ENCODE results near the gene RPLP2.

RPLP2 gene

DNA sequence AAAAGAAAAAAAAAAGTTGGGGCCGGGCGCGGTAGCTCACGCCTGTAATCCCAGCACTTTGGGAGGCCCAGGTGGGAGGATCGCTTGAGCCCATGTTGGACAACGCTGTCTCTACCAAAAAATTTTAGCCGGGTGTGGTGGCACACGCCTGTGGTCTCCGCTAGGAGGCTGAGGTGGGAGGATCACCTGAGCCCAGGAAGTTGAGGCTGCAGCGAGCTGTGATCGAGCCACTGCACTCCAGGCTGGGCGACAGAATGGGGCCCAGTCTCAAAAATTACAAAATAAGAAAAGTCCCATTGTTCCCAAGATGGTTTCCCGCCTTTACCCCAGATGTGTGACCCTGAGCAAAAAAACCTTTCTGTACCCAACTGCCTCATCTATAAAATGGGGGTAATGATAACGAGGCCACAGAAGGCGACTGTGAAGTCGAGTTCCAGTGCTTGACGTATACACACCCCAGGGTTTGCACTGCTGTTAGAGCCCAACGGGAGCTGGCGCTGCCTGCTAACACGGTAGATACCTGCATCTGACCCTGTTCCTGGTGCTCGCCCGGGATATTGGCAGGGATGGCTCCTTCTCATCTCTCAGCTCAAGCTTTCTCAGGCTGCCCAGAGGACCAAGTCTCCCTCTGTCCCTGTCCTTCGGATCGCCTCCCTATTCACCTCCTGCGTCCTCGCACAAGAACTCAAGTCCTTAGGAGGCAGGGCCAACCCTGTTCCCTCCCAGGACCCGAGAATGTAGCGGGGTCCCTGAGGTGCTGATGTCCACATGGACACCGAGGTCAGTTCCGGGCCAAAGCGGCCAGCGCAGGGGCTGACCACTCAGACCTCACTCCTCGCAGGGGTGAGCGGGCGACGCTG, 1.1 kb upstream of the RPLP2 start:
- DNase-seq, result peak; percentile 81

DNA sequence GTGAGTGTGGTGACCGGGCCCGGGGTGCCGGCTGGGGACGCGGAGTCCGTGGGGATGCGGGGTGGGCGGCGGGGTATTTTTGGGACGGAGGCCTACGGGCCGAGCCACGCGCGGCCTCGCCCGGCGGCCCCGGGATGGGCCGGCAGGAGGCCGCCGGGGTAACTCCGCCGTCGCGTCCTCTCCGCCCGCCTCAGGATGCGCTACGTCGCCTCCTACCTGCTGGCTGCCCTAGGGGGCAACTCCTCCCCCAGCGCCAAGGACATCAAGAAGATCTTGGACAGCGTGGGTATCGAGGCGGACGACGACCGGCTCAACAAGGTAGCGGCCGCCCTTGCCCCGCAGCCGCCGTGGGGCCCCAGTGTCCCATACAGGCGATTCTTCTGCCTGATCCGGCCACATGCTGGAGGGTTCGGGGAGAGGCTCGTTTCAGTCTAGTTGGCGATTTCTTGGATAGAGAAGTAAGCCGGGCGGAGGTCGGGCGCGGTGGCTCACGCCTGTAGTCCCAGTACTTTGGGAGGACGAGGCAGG, 337 bp downstream of the RPLP2 start:
- no peak for DNase-seq

DNA sequence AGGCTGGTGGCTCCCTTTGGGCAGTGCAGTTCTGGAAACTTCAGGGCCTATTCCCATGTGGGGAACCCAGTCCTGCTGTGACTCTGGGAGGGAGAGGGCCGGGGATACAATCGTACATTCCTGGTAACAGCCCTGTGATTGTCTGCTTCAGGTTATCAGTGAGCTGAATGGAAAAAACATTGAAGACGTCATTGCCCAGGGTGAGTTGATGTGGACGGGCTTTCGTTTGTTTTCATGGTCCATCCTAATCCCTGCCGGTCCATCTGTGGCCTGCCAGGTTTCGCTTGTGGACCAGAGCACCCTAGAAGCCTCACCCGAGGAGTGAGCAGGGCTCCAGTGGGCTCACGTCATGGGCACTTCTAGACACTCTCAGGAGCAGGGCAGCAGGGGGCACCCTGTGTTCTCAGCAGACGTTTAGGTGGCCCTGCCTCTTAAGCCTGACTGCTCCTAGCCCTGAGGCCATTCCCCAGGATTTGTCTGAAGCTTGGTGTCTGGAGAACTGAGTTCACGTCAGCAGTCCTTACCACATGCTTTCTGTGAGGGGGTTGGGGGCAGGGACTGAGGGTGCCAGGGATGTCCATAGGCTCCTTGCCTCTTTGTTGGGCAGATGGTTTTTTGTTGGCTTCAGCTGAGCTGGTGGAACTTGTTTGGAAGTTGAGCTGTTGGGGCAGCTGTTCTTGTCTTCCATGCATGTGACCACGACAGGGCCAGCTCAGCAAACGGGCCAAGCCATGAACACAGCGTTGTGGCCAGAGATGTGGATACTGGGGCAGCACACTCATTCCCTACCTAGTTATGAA, 1.9 kb downstream of the RPLP2 start:
- no peak for DNase-seq

DNA sequence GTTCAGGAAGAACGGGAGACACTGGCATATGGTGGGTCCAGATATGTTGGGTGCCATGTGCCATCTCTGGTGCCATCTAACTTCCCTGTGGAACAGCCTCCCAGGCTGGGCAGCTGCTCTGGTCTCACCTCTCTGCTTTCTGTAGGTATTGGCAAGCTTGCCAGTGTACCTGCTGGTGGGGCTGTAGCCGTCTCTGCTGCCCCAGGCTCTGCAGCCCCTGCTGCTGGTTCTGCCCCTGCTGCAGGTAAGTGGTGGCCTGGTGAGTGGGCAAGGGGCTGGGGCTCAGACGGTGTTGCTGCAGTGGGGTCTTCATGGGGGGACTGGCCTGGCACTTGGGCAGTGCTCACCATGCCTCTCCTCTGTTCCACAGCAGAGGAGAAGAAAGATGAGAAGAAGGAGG, 2.6 kb downstream of the RPLP2 start:
- no peak for DNase-seq

DNA sequence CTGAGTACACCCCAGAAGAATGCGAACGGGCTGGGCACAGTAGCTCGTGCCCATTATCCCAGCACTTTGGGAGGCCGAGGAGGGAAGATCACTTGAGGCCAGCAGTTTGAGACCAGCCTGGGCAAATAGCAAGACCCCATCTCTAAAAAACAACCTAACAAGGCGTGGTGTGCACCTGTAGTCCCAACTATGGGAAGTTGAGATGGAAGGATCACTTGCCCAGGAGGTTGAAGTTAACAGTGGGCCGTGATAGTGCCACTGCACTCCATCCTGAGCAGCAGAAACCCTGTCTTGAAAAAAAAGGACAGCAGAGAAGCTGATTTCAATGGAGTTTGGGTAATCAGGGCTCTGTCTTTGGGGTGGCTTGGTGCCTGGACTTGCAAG, 3.3 kb downstream of the RPLP2 start:
- DNase-seq, result no peak

DNA sequence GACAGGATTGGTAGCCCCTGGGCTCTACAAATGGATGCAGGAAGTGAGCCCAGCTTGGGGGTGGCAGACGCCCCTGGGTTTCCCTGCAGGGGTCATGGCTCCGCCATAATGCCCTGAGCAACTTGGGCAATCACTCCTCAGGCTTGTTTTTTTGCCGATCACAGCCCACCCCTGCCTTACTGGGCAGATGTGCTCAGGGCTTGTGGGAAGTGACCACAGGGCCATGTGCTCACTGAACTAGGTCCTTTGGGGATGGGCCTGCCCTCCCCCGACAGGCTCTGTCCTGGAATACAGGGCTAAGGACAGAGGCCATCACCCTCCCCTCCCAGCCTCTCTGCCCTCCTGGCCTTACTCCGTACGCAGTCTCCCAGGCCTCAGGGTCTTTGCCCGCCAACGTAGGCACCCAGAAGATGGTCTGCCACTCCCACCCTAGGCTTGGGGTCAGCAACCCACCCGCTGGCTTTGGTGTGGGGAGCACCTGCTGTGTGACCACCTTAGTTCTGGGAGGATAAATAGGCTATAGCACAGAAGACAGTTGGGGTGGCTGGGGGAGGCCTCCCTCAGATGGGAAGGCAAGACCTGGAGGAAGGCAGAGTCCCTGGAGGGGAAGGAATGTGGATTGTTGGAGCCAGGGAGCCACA, 3.8 kb downstream of the RPLP2 start:
- DNase-seq, result no peak

DNA sequence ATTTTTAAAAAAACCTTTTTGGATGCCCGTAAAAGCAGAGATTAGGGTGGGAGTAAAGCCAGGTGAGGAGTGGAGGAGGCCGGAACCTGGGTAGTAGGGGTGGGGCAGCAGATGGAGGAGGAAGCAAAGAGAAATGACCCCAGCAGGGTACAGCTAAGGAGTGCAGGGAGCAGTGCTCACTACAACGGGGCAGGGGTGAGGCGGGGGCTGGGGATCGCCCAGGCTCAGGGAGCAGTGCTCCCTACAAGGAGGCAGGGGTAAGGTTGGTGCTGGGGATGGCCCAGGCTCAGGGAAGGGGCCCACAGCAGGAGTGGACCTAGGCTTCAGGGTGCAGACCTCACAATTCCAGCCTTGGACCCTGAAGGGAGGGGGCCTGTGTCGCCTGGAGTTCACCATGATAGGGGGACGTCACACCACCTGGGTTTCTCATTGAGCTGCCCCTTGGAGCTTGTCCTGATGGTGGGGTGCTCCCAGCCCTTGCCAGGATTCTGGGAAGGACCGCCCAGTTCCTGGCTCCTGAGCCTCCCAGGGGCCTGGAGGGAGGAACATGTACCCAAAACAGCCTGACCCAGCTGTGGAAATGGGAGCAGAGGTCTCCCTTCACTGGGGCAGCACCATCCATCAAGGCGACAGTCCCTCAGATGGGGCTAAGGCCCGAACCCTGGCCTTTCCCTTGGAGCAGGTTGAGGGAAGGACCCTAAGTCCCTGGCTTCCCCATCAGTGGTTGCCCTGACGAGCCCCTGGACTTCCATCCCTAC, 6.1 kb downstream of the RPLP2 start:
- DNase-seq, result no peak

DNA sequence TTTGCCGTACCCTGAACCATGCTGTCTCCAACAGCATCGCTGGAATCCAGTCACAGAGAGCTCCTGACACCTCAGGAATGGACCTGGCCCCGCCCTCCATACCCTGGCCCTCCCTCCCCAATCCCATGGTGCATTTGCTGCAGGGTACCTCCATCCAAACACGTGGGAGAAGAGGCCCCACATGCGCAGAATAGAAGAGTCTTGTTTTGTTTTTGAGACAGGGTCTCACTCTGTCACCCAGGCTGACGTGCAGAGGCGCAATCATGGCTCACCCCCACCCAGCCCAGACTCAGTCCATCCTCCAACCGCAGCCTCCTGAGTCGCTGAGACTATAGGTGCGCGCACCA, 6.6 kb downstream of the RPLP2 start:
- DNase-seq, result no peak

DNA sequence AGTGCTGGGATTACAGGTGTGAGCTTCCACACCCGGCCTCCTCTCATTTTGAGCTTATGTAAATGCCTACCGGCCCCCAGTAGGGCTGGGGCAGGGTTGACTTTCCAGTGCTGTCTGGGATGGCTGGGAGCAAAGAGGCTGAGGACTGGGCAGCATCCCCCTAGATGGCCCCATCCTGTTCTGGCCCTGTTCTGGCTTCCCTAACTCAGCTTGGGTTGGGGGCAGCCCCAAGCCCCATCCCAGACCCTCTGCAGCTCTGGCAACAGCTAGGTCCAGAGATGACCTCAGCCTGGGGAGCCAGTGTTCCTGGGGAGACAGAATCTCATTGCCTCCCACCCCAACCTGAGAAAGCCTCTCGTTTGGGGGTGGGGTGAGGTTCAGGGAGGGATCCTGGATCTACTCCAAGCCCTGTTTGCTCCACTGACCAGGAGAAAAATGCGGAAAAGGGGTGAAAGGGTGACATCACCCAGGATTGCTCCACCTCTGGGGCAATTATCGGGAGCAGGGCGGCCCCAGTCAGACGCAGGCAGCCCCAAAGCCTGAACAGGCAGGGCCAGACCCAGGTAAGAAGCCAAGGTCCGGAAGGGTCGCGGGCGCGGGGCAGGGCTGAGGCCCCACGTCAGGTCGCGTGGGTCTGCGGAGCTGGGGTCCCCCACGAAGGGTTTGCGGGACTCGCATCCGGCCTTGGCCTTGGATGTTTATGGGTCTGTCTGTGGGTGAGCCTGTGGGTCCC, 8.8 kb downstream of the RPLP2 start, which contains the start of gene PNPLA2:
Gene PNPLA2, plus strand, starts transcription at position 519 of the 733 bp plus-strand sequence. CDS start 805 bp downstream, outside the sequence.
- DNase-seq, result no peak

DNA sequence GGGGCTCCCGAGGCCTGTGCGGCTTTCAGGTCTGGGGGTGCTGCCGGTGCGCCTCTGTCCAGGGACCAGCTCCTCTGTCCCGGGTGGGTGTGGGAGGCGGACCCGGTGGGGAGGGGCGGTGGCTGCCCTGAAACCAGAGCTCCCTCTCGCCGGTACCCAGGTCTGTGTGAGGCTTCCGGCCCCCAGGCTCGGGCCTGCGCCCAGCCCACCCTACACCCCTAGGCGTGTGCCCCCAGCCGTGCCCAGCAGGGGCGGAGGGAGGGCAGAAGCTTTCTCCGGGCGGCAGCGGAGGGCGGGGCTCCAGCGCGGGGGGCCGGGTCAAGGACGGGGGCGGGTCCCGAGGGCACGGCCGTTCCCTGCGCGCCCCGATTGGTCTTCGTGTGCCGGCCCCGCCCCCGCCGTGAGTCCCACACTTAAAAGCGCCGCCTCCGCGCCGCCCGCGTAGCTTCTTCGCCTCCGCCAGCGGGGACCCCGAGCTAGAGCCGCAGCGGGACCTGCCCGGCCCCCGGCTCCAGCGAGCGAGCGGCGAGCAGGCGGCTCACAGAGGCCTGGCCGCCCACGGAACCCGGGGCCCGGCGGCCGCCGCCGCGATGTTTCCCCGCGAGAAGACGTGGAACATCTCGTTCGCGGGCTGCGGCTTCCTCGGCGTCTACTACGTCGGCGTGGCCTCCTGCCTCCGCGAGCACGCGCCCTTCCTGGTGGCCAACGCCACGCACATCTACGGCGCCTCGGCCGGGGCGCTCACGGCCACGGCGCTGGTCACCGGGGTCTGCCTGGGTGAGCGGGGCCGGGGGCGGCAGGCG, 9.6 kb downstream of the RPLP2 start:
- peak; percentile 96 for DNase-seq

DNA sequence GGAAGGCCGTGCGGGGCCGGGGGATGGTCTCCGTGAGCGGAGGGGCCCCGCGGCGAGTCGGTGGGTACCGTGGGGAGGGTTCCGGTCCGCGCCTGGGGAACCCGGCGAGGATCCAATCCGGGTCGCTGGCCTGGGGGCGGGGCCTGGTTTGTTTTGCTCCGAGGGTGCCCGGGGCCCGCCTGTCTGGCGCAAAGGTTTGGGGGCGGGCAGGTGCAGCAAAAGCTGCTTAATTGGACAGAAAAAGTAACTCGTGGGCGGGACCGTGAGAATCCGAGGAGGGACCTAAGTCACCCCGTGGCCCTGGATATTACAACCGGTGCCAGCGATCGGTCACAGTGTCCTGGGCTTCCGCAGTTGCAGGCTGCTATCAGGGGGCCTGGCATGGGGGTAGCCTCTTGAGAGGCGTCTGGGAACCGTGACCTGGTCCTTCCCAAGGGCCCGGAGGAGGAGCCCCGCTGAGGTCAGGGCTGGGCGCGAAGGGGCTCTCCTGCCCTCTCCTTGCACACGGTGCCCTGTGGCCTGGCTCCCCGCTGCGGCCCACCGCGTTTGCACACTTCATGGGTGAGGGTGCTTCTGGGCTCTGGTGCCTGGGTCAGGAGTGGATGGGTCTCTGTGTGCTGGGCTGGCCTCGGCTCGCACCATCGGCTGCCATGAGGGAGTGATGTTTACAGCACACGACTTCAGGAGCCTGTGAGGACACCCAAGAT, 10.3 kb downstream of the RPLP2 start:
- peak; percentile 98 for DNase-seq

DNA sequence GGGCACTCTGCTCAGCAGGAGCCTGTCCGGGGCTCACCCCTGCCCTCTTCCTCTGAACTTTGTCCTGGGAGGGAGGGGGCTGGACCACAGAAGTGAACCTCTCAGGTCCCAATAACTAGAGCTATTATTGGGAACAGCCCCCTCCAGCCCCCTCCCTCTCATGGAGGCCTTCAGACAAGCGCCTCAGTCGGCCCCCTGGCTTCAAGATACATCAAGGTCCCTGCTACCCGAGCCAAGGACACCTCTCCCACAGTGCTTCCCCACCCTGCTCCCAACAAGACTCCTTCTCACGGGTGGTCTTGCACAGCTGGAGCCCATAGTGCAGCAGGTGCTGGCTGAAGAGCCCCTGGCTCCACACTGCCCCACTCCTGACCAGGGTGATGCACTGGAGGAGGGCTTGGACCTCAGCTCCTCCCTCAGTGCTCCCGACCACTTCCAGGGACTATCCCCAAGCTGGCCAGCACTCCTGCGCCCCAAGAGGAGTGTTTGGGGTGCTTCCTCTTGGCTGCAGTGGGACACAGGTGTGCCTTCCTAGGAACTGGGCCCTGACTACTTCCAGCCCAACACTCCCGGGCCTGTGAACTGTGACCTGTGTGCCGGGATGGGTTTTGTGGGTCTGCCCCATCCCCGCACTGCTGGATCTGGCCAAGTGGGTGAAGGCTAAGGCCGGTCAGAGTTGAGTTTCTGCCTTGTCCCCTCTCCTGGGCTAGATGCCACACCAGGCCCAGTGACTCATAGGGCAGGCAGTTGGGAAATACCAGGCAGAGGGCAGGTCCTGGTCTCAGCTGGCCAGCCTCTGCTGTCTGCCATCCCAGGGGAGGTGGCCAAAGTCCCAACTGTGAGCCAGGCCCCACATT, 11.1 kb downstream of the RPLP2 start:
- DNase-seq, result no peak

DNA sequence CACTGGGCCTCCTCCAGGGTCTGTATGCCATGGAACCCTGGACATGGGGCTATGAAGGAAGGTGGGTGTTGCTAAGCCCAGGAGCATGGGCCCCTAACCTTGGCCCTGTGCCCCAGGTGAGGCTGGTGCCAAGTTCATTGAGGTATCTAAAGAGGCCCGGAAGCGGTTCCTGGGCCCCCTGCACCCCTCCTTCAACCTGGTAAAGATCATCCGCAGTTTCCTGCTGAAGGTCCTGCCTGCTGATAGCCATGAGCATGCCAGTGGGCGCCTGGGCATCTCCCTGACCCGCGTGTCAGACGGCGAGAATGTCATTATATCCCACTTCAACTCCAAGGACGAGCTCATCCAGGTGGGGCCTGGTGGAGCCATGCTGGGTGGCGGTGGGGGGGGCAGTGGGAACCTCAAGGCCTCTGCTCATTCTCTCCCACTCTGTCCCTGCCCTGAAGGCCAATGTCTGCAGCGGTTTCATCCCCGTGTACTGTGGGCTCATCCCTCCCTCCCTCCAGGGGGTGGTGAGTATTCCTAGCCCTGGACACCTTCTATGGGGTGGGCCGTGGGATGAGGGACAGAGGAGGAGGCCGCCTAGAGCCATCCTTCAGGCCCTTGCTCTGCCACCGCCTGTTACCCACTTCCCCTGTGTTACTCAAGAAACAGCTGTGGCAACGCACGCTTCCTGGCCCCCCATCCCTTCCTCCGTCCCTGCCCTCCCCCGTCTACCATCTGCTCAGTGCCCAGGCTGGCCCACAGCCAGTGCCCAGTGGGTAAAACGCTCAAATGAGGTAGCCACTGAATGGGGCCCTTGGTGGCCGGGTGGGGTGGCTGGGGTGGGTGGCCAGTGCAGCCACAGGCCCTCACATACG, 12.0 kb downstream of the RPLP2 start:
- no peak for DNase-seq

DNA sequence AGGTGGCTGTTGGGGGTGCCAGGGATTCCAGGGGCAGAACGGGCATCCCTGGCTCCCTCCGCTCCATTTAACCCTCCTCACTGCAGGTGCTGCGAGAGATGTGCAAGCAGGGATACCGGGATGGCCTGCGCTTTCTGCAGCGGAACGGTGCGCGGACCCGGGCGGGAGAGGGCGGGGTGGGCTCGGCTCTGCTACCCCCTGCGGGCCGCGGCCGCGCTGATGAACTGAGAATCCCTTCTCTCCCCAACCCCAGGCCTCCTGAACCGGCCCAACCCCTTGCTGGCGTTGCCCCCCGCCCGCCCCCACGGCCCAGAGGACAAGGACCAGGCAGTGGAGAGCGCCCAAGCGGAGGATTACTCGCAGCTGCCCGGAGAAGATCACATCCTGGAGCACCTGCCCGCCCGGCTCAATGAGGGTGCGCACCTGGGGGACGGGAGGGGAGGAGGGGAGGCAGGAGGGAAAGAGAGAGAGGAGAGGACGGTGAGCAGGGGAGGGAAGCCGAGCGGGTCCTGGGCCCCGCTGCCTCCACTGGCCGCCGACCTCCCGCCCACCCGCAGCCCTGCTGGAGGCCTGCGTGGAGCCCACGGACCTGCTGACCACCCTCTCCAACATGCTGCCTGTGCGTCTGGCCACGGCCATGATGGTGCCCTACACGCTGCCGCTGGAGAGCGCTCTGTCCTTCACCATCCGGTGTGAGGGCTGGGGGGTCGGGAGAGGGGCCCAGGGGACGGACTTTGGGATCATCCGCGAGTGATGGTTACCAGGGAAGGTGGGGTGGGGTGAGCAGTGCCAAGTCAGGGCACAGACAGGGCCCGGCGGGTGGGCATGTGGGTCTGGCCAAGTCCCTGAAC, 13.9 kb downstream of the RPLP2 start:
- DNase-seq, result no peak

DNA sequence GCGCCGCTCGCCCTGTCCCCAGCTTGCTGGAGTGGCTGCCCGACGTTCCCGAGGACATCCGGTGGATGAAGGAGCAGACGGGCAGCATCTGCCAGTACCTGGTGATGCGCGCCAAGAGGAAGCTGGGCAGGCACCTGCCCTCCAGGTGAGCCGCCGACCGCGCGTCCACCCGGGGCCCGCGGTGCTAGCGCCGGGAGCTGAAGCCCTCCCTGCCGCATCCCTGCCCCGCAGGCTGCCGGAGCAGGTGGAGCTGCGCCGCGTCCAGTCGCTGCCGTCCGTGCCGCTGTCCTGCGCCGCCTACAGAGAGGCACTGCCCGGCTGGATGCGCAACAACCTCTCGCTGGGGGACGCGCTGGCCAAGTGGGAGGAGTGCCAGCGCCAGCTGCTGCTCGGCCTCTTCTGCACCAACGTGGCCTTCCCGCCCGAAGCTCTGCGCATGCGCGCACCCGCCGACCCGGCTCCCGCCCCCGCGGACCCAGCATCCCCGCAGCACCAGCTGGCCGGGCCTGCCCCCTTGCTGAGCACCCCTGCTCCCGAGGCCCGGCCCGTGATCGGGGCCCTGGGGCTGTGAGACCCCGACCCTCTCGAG, 14.6 kb downstream of the RPLP2 start:
- no peak for DNase-seq

DNA sequence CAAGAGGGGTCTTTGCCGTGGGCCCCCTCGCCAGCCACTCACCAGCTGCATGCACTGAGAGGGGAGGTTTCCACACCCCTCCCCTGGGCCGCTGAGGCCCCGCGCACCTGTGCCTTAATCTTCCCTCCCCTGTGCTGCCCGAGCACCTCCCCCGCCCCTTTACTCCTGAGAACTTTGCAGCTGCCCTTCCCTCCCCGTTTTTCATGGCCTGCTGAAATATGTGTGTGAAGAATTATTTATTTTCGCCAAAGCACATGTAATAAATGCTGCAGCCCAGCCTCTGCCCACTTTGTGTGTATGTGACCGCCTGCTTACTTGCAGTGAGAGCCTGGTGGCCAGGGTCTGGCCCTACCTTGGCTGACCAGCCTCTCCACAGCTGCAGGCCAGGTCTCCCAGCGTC, 15.2 kb downstream of the RPLP2 start:
- DNase-seq, result no peak

All from activated effector memory CD4-positive, alpha-beta T cell treated with anti-CD3 and anti-CD28 coated beads, Interleukin-2, amount 50 U/mL, for 16 hours (primary cell).